HG03521 (cell line): ENCODE data around the gene STARD6.
"Not testable (repeated sequence)": the region's sequence is repeated elsewhere in the genome, so short reads cannot be mapped to it uniquely, and the experiment has no call there.

Experiments
- ATAC-seq: cut with Tn5 transposase; IDR thresholded peaks from one replicate; pipeline ENCODE4 v1.9.1; 2021; ENCODE audit warnings: mild to moderate bottlenecking, moderate library complexity; ENCODE audit not compliant: unreplicated experiment

Gene STARD6, protein sequence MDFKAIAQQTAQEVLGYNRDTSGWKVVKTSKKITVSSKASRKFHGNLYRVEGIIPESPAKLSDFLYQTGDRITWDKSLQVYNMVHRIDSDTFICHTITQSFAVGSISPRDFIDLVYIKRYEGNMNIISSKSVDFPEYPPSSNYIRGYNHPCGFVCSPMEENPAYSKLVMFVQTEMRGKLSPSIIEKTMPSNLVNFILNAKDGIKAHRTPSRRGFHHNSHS

GRCh38 chr18:54357660-54358494 is at the start of gene STARD6, which contains the start of gene C18orf54:
TSS of gene STARD6 (minus strand) at chr18:54357858. CDS start at chr18:54354573, 3,285 bp downstream.
TSS of gene C18orf54 (plus strand) at chr18:54357906. CDS start at chr18:54360573, 2,667 bp downstream.
- ATAC-seq, result peak; percentile 95

DNA sequence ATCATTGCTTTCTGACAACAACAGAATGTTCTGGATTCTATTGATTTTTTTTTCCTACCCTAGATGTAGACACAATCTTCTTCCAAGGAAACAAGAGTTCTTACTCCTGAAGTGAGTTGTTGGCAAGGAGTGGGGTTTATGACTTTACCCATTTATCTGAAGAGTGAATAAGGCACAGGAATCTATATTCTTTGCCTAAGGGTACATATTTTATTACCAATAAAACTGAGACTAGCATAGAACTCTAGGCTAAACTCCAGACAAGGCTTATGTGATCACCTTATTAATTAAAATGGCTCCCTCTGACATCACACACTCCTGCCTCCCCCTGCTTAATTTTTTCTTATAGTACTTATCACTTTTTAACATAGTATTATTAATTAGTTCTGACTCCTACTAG is 47.6 kb upstream of the STARD6 start:
- ATAC-seq, result no peak

DNA sequence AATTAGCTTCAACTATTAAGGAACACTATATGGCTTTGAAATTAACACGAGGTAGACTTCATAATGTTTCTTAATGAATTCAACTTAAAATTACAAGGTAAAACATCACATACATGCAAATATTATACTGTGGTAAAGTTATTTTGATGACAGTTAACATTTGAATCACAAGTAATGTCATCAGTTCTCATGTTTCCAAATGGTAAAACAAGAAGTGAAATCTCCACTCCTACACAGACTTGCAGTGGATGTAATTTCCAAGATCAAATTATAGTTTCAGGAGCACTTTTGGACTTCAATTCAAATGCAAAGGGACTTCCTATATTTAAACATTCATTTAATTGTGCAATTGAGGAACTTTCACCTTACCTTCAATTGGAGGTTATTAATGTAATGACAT is 39.1 kb upstream of the STARD6 start:
- no peak for ATAC-seq

DNA sequence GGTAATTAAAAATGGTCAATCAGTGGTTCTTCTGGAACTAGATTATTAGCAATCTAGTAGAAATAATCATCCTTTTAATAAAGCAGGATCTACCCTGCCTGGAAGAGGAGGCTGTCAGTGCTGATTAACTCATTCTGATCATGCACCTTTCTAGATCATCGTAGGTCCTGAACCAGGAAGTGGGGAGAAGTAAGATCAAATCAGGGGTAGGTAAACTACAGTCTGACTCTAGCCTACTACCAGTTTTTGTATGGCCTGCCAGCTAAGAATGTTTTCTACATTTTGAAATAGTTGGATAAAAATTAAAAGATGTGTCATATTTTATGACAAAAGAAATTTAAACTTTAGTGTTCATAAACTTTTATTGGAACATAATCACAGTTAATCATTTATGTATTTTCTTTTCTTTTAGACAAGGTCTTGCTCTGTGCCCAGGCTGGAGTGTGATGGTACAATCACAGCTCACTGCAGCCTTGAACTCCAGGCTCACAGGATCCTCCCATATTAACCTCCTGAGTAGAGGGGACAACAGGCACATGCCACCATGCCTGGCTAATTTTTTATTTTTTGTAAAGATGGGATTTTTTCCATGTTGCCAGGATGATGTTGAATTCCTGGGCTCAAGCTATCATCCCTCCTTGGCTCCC is 36.1 kb upstream of the STARD6 start:
- ATAC-seq, result no peak

DNA sequence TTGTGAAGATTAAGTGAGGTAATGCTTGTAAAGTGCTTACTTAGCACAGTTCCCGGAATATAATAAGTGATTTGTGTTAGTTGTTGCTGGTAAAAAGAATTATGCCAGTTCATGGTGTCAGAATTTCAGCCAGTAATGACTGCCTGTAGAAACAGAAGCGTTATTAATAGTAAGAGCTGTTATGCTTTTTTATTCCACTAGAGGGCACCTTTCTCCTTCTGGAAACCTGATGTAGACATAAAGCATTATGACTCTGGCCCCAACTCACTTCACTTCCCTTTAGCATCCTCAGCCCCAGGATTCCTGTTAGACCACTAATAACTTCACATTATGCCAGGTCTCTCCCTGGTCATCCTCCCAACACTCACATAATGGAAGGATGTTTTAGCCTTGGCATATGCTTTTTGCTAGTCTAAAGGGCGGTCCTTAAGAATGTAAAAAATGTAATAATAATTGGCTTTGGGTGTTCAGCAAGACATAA is 34.9 kb upstream of the STARD6 start:
- ATAC-seq, result peak; percentile 45

DNA sequence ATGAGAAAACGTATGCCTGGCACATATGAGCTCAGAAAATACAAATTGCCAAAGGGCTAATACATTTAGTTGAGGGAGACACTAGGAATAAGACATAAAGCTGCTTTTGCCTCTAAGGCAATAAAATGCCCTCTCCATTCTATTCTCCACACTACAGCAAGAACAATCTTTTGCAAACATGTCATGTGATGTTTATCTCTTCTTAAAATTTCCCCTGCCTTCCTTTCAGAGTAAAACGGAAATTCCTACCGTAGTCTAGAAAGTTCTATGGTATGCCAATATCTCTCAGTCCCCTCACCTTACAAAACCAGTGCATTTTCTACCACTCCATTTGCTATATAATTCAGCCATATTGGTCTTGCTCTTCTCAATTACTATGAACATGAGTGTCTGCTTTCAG is 33.2 kb upstream of the STARD6 start:
- no peak for ATAC-seq

GRCh38 chr18:54389143-54389505 is 31.5 kb upstream of the STARD6 start:
- ATAC-seq, result no peak

DNA sequence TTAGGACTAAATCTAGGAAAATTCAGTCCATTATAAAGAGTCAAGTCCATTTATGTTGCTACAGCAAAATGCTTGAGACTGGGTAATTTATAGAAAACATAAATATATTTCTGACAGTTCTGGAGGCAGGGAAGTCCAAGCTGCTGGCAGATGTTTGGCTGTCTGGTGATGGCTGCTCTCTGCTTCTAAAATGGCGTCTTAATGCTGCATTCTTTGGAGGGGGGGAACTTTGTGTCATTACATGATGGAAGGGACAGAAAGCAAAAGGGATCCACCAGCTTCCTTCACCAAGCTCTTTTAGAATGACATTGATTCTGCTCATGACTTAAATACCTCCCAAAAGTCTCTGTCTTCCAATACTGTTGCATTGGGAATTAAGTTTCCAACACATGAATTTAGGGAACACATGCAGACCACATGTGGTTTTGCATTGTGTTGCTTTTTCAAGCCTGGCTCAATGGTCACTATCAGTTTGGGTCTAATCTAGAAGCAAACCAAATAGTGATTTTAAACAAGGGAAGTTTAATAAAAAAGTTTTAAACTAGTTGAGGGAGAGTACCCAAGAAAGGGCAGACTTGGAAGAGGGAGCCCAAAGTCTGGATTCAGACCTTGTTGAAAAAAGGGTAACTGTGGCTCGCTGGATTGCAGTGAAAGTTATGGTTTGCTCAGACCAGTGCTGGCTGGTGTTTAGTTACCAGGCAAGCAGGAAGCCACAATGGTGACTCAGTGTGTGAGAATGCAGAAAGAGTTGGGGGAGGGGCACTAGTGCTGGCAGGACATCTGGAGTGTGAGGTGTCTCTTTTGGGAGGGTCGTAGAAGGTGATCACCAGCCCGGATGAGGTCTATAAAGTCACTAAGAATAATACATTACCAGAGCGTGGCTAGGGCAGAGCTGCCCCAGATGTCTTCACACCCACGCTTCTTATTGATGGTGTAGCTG is 30.8 kb upstream of the STARD6 start:
- peak; percentile 88 for ATAC-seq

DNA sequence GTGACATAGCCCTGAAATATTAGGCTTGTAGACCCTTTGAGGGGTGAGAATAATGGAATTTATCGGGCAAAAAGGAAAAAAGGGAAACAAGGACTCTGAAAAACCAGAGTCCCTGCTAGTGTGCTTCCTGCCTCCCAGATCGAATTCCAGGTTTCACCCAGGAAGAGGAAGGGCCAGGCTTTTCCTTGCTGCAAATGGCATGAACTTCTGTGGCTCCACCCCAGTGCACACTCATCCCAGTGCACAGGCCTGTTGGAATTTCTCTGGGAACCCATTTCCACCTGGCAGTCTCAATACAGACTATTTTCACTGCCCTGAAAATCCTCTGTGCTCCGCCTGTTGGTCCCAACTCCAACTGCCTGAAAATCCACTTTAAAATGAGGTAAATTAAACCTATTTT is 30.0 kb upstream of the STARD6 start:
- ATAC-seq, result no peak

- ATAC-seq, result not testable (repeated sequence)
These were observed 29.3 kb upstream of the STARD6 start for GRCh38 chr18:54386800-54387495.

DNA sequence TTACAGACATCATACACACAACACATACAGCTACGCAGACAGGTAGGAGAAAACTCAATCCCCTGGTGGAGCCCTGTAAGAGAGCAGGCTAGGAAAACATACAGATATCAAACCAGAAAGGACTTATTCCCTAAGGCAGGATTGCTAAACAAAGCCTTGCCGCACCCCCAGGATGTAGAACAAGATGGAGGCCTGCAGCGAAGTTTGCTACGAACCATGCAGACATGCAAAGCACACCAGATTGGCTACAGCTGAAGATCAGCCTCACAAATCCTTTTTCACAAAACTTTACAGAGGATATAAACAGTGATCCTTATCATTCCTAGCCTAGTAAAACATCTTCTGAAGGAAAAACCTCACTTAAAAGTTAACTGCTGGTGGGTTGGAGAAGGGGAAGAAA is 28.4 kb upstream of the STARD6 start:
- no peak for ATAC-seq

DNA sequence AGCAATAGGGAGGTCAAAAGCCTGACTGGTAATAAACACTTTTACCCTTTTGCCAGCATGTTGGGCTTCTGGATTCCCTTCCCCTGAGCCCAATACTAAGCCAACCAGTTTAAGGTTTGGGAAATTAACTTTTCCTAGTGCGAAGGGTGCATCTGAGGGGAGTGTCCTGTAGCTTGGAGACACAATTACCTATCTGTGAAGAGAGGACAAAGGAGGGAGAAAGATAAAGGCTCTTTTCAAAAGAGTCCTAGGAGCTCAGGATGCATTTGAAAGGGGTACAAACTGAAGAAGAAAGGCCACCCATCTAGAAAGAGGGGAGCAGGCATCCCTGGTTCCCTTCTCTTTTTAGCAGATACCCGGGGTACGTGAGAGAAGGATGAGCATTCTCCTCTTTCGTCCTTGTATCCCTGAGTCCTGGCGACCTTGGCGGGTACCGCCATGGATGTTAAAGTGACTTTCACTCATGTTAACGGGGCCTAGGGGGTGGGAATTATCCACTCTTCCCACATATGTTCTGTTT is 25.1 kb upstream of the STARD6 start:
- no peak for ATAC-seq

- ATAC-seq, result no peak
These were observed 24.4 kb upstream of the STARD6 start for GRCh38 chr18:54382076-54382475.

- ATAC-seq, result no peak
These were observed 24.0 kb upstream of the STARD6 start for GRCh38 chr18:54381640-54382039.

- ATAC-seq, result no peak
These were observed 20.4 kb upstream of the STARD6 start for GRCh38 chr18:54378057-54378456.

- no peak for ATAC-seq
These were observed 2.7 kb upstream of the STARD6 start for GRCh38 chr18:54360406-54360805.

- no peak for ATAC-seq
These were observed 1.6 kb upstream of the STARD6 start for GRCh38 chr18:54359233-54359632.

DNA sequence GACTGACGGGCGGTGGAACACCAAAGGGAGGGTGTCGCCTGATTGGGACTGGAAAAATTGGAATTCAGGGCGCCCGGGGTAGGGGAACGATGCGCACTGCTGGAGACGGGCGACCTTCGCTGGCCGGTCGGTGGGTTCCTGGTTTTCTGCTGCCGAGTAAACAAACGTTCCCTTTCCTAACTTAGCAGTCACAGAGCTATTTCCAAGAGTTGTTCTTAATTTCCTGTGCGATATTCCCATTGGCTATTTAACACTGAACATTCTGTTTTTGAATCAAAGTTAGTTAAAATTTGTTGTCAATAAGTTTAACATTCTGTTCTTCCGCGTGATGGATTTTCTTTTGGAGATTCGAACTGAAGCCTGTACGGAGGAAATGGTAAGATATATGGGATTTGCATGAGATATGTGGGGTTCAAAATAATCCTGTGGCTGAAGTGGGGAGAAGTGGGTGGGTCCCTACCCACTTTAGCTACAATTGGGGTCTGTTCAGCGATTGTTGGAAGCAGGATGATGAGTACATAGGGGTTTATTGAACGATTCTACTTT is 910 bp upstream of the STARD6 start:
- ATAC-seq, result peak; percentile 3

GRCh38 chr18:54357082-54357659 is 487 bp downstream of the STARD6 start:
- ATAC-seq, result peak; percentile 5
